Measurements from ENCODE around the gene OR2S2. TPM values are rescaled to one million over a fixed set of nuclear protein-coding genes. Genes with fewer than 3 reads are reported as not detected.
"Not testable (repeated sequence)": the region's sequence is repeated elsewhere in the genome, so short reads cannot be mapped to it uniquely, and the experiment has no call there.

The OR2S2 gene
- total RNA-seq = not detected in 2 replicates
- polyA plus RNA-seq (2012) = 0.08 TPM

- no peak for DNase-seq (ENCODE audit: low read depth)
Observed at GRCh38 chr9:35958104-35958837, at the start of gene OR2S2. Gene OR2S2, minus strand, starts transcription at chr9:35958154. Its CDS starts 56 bp downstream, at chr9:35958098.

- no peak for DNase-seq (ENCODE audit: low read depth)
Observed at GRCh38 chr9:36007316-36007708, 49.4 kb upstream of the OR2S2 start.

- no peak for DNase-seq (ENCODE audit: low read depth)
Observed at GRCh38 chr9:36006549-36007315, 48.8 kb upstream of the OR2S2 start.

GRCh38 chr9:36005891-36006290 lies 47.9 kb upstream of the OR2S2 start:
- DNase-seq (ENCODE audit: low read depth) = no peak

- no peak for DNase-seq (ENCODE audit: low read depth)
Observed at GRCh38 chr9:35998333-35998732, 40.4 kb upstream of the OR2S2 start.

- peak; percentile 38 for DNase-seq (ENCODE audit: low read depth)
Observed at GRCh38 chr9:35997016-35997415, 39.1 kb upstream of the OR2S2 start.

GRCh38 chr9:35996358-35996970 lies 38.5 kb upstream of the OR2S2 start:
- DNase-seq (ENCODE audit: low read depth) = peak; percentile 77

- no peak for DNase-seq (ENCODE audit: low read depth)
Observed at GRCh38 chr9:35994959-35995358, 37.0 kb upstream of the OR2S2 start.

- peak; percentile 43 for DNase-seq (ENCODE audit: low read depth)
Observed at GRCh38 chr9:35993976-35994720, 36.2 kb upstream of the OR2S2 start.

GRCh38 chr9:35993136-35993535 lies 35.2 kb upstream of the OR2S2 start:
- not testable (repeated sequence) for DNase-seq (ENCODE audit: low read depth)

- no peak for DNase-seq (ENCODE audit: low read depth)
Observed at GRCh38 chr9:35990155-35990554, 32.2 kb upstream of the OR2S2 start.

- no peak for DNase-seq (ENCODE audit: low read depth)
Observed at GRCh38 chr9:35984021-35984420, 26.1 kb upstream of the OR2S2 start.

GRCh38 chr9:35981699-35982098 lies 23.7 kb upstream of the OR2S2 start:
- DNase-seq (ENCODE audit: low read depth) = peak; percentile 83

GRCh38 chr9:35980289-35981011 lies 22.5 kb upstream of the OR2S2 start:
- no peak for DNase-seq (ENCODE audit: low read depth)

- DNase-seq (ENCODE audit: low read depth) = no peak
Observed at GRCh38 chr9:35978792-35979191, 20.8 kb upstream of the OR2S2 start.

- DNase-seq (ENCODE audit: low read depth) = no peak
Observed at GRCh38 chr9:35976726-35977125, 18.8 kb upstream of the OR2S2 start.

- no peak for DNase-seq (ENCODE audit: low read depth)
Observed at GRCh38 chr9:35974800-35975199, 16.8 kb upstream of the OR2S2 start.

- DNase-seq (ENCODE audit: low read depth) = no peak
Observed at GRCh38 chr9:35972093-35972492, 14.1 kb upstream of the OR2S2 start.

GRCh38 chr9:35967042-35967441 lies 9.1 kb upstream of the OR2S2 start:
- DNase-seq (ENCODE audit: low read depth) = no peak

- no peak for DNase-seq (ENCODE audit: low read depth)
Observed at GRCh38 chr9:35966433-35966832, 8.5 kb upstream of the OR2S2 start.

- DNase-seq (ENCODE audit: low read depth) = no peak
Observed at GRCh38 chr9:35965011-35965410, 7.1 kb upstream of the OR2S2 start.

Data from myocyte (in vitro differentiated cells).